K562 (cell line): ENCODE results near the gene KCNJ10.

Source experiments
- CTCF ChIP-seq, 3 experiments: IDR thresholded peaks in 2 of 3; conservative IDR thresholded peaks in 1 of 3; 2 replicates each; pipeline ENCODE4 v1.5.1; 2011 to 2012; ENCODE audit warnings: low read length in 3 of 3, mild to moderate bottlenecking in 3 of 3, control low read depth in 2 of 3, improper control_type of control experiment in 1 of 3, inconsistent platforms in 1 of 3, low read depth in 1 of 3, mixed read lengths in 1 of 3, moderate library complexity in 1 of 3; ENCODE audit not compliant: insufficient read depth in 2 of 3
- IFI16 ChIP-seq: fragments of 250-450 bp; sonication (Bioruptor Pico); IDR thresholded peaks from 2 replicates; pipeline ENCODE4 v2.1.2; 2022; ENCODE audit warnings: mild to moderate bottlenecking, inconsistent platforms
- NR3C1 ChIP-seq: sonication (generic); formaldehyde crosslinking; IDR thresholded peaks from 2 replicates; pipeline ENCODE4 v1.8.1; 2022; ENCODE audit warnings: missing genetic modification reagents
- POLR2A ChIP-seq: fragments of 450-650 bp; conservative IDR thresholded peaks from 2 replicates; pipeline ENCODE4 v1.6.1; 2016
- POLR2AphosphoS5 ChIP-seq: IDR thresholded peaks from 2 replicates; pipeline ENCODE4 v1.6.1; 2011; ENCODE audit warnings: mild to moderate bottlenecking, low read depth, low read length, moderate library complexity; ENCODE audit not compliant: control insufficient read depth, insufficient read depth
- POU5F1 ChIP-seq: fragments of 150-350 bp; IDR thresholded peaks from 2 replicates; pipeline ENCODE4 v1.6.1; 2014; ENCODE audit warnings: borderline replicate concordance, low read length, low read depth, mild to moderate bottlenecking; ENCODE audit not compliant: partially characterized antibody
- RAD21 ChIP-seq, 2 experiments: fragments of 250-450 bp in 1 of 2; fragments of 450-650 bp in 1 of 2; sonication (Bioruptor Pico) in 1 of 2; formaldehyde crosslinking in 1 of 2; IDR thresholded peaks in 1 of 2; conservative IDR thresholded peaks in 1 of 2; 2 replicates each; pipeline versions ENCODE4 v1.4.0 to v1.8.0; 2020 to 2022; ENCODE audit warnings: mild to moderate bottlenecking in 2 of 2, moderate library complexity in 1 of 2
- TAF7 ChIP-seq: fragments of 450-650 bp; IDR thresholded peaks from 2 replicates; pipeline ENCODE4 v1.6.1; 2016; ENCODE audit warnings: missing genetic modification characterization, missing compliant biosample characterization
- ZBTB49 ChIP-seq: sonication (generic); formaldehyde crosslinking; IDR thresholded peaks from 2 replicates; pipeline ENCODE4 v1.8.0; 2022; ENCODE audit warnings: missing genetic modification reagents, mild to moderate bottlenecking, borderline replicate concordance
- ZNF384 ChIP-seq: IDR thresholded peaks from 2 replicates; pipeline ENCODE4 v1.6.1; 2012; ENCODE audit warnings: low read depth, low read length, improper control_type of control experiment
- ZNF444 ChIP-seq: fragments of 250-450 bp; sonication (Bioruptor Pico); IDR thresholded peaks from 2 replicates; pipeline ENCODE4 v1.4.0; 2020; ENCODE audit warnings: mild to moderate bottlenecking, moderate library complexity
- TF ChIP-seq, protein P1 (sequence below), 2 experiments: fragments of 150-350 bp in 1 of 2; IDR thresholded peaks; 2 replicates each; pipeline ENCODE4 v1.6.1; 2012 to 2016; ENCODE audit warnings: low read depth in 2 of 2, low read length in 2 of 2, mild to moderate bottlenecking in 1 of 2, moderate library complexity in 1 of 2

GRCh38 chr1:160082926-160083325, 13.0 kb upstream of the KCNJ10 start:
- TF ChIP-seq CTCF (IDR thresholded peaks at IDR 0.05 in 2 of 3, conservative IDR thresholded peaks at IDR 0.05 in 1 of 3; ENCODE audit: insufficient read depth in 2 of 3, low read depth in 1 of 3, low read length in 3 of 3) = no peak
- no peak for TF ChIP-seq TAF7
- TF ChIP-seq RAD21 (CRISPR knock-in tag; conservative IDR thresholded peaks at IDR 0.05 in 1 of 2, IDR thresholded peaks at IDR 0.05 in 1 of 2) = no peak
- no peak for TF ChIP-seq NR3C1
- TF ChIP-seq, protein P1, sequence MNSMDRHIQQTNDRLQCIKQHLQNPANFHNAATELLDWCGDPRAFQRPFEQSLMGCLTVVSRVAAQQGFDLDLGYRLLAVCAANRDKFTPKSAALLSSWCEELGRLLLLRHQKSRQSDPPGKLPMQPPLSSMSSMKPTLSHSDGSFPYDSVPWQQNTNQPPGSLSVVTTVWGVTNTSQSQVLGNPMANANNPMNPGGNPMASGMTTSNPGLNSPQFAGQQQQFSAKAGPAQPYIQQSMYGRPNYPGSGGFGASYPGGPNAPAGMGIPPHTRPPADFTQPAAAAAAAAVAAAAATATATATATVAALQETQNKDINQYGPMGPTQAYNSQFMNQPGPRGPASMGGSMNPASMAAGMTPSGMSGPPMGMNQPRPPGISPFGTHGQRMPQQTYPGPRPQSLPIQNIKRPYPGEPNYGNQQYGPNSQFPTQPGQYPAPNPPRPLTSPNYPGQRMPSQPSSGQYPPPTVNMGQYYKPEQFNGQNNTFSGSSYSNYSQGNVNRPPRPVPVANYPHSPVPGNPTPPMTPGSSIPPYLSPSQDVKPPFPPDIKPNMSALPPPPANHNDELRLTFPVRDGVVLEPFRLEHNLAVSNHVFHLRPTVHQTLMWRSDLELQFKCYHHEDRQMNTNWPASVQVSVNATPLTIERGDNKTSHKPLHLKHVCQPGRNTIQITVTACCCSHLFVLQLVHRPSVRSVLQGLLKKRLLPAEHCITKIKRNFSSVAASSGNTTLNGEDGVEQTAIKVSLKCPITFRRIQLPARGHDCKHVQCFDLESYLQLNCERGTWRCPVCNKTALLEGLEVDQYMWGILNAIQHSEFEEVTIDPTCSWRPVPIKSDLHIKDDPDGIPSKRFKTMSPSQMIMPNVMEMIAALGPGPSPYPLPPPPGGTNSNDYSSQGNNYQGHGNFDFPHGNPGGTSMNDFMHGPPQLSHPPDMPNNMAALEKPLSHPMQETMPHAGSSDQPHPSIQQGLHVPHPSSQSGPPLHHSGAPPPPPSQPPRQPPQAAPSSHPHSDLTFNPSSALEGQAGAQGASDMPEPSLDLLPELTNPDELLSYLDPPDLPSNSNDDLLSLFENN (IDR thresholded peaks at IDR 0.05; ENCODE audit: low read depth in 2 of 2, low read length in 2 of 2) = no peak
- TF ChIP-seq IFI16 (CRISPR knock-in tag) = no peak
- no peak for TF ChIP-seq POLR2A
- no peak for TF ChIP-seq ZNF384
- no peak for TF ChIP-seq ZBTB49
- no peak for TF ChIP-seq POU5F1
- no peak for TF ChIP-seq ZNF444
- no peak for TF ChIP-seq POLR2AphosphoS5
